ENCODE results near the gene PKMYT1. TPM values are rescaled to one million over a fixed set of nuclear protein-coding genes. Genes with fewer than 3 reads are reported as not detected.
A peak's percentile ranks its signal among the peaks of the same experiment; 100 is the strongest.

Gene PKMYT1
- total RNA-seq, 2 experiments from 2014 or later: 101 to 117 TPM

DNA sequence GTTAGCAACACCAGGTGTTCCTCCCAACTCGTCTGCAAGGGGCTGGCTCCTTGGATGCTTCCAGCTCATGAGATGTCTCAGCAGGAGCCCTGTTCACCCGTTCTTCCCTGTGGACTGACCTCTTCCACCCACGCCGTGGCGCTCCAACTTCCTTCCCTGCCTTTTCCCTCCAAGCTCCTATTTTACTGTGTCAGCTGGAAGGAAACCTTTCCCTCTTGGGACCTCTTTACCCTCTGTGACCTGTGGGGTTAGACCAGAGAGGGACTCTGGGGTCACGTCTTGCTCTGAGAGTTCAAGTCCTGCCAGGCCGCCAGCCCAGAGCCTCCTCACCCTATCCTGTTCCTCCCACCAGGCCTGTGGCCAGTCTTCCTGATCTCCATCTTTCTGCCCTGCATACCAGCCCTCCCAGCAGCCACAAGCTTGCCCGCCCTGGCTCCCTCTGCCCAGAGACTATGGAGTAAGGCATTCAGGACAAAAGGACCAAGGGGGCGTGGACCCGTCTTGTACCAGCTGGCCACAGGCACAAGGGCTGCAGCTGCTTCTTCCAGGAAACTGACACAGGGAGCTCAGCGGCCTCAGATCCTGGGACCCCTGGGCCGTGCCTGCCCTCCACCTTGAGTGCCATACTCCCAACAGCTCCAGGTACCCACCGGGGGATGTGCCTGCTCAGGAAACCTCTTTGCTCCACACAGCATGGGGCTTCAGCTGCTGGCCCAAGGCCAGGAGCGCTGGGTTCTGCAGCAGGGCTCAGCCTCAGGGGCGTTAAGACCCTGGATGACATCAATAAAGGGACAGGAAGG is 8.1 kb downstream of the PKMYT1 start:
- DNase-seq (no peak), ATAC-seq (no peak)
- ChIA-PET POLR2A (interaction anchor here (0.6 to 1.6 kb wide), 3 partner anchors 8 to 95 kb away, joined by 3 to 5 read pairs (median 3); partner anchors contain the start of gene PKMYT1), CTCF (interaction anchor here (0.8 to 1.6 kb wide), 3 partner anchors 10 to 178 kb away, joined by 3 to 7 read pairs (median 3); no protein-coding TSS in a partner anchor)
- peaks cover 10% of the 10 kb centered on the region for H3K27me3 Mint-ChIP-seq
- peaks cover 21% of the 10 kb centered on the region for H3K4me1 Mint-ChIP-seq
- no peak overlapping the region for H3K27ac Mint-ChIP-seq
- H3K36me3 Mint-ChIP-seq (ENCODE audit: low read depth): peaks cover 30% of the 10 kb centered on the region
- H3K4me3 Mint-ChIP-seq: no peak overlapping the region
- no peaks in the 10 kb centered on the region for H3K9me3 Mint-ChIP-seq (ENCODE audit: low read depth)
- intact Hi-C loops (cut with DNase I, micrococcal nuclease): loop anchor here in 1 of 2 experiments (5.0 kb wide), 1 partner anchor 50 kb away; the partner anchor contains the start of genes HCFC1R1, THOC6 and TNFRSF12A

DNA sequence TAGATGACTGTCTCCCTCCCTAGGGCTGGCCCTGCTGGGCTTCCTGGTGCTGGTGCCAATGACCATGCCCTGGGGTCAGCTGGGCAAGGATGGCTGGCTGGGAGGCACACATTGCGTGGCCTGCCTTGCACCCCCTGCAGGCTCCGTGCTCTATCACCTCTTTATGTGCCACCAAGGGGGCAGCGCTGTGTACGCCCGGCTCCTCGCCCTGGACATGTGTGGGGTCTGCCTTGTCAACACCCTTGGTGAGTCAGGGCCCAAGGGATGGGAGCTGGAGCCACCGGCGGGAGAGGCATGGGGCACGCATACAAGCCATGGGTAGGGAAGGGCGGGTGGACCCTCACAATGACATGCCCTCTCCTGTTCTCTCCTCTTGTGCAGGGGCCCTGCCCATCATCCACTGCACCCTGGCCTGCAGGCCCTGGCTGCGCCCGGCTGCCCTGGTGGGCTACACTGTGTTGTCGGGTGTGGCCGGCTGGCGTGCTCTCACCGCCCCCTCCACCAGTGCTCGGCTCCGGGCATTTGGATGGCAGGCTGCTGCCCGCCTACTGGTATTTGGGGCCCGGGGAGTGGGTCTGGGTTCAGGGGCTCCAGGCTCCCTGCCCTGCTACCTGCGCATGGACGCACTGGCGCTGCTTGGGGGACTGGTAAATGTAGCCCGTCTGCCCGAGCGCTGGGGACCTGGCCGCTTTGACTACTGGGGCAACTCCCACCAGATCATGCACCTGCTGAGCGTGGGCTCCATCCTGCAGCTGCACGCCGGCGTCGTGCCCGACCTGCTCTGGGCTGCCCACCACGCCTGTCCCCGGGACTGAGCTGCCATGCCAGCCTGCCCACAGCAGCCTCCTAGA is 8.9 kb downstream of the PKMYT1 start:
- Mint-ChIP-seq H3K27ac (no peak overlapping the region), H3K4me3 (peak overlapping the region; percentile 72), H3K4me1 (peaks cover 21% of the 10 kb centered on the region), H3K36me3 (ENCODE audit: low read depth) (peaks cover 25% of the 10 kb centered on the region), H3K27me3 (peaks cover 10% of the 10 kb centered on the region), H3K9me3 (ENCODE audit: low read depth) (no peaks in the 10 kb centered on the region)
- ChIA-PET POLR2A (interaction anchor here (1.6 kb wide), 1 partner anchor 9 kb away, joined by 5 read pairs; the partner anchor contains the start of gene PKMYT1), CTCF (interaction anchor here (0.9 kb wide), 1 partner anchor 36 kb away, joined by 3 read pairs; no protein-coding TSS in a partner anchor)
- DNase-seq (no peak), ATAC-seq (no peak)
- intact Hi-C loops (cut with DNase I, micrococcal nuclease): loop anchor here in 1 of 2 experiments (5.0 kb wide), 1 partner anchor 51 kb away; the partner anchor contains the start of genes HCFC1R1, THOC6 and TNFRSF12A

GRCh38 chr16:2970563-2970962 is 9.7 kb downstream of the PKMYT1 start:
- Mint-ChIP-seq H3K4me1 (peaks cover 24% of the 10 kb centered on the region), H3K4me3 (peak overlapping the region; percentile 72), H3K9me3 (ENCODE audit: low read depth) (no peaks in the 10 kb centered on the region), H3K27me3 (peaks cover 16% of the 10 kb centered on the region), H3K27ac (no peak overlapping the region), H3K36me3 (ENCODE audit: low read depth) (peaks cover 22% of the 10 kb centered on the region)
- DNase-seq (no peak), ATAC-seq (no peak)
- CTCF ChIA-PET: interaction anchor here (0.6 to 1.3 kb wide), 9 partner anchors 8 to 252 kb away, joined by 3 to 5 read pairs (median 3); partner anchors contain the start of genes FLYWCH1 and TNFRSF12A
- POLR2A ChIA-PET: interaction anchor here (0.6 to 1.6 kb wide), 2 partner anchors 10 to 14 kb away, joined by 3 to 5 read pairs; partner anchors contain the start of gene PKMYT1
- intact Hi-C loops (cut with DNase I, micrococcal nuclease): loop anchor here (1.0 to 5.0 kb wide), 3 partner anchors 10 to 249 kb away; partner anchors contain the start of genes HCFC1R1 (in 1 of the 2), PKMYT1 (in 1 of the 2), THOC6 (in 1 of the 2) and TNFRSF12A (in 1 of the 2)

- peak; percentile 78 for ATAC-seq
- Mint-ChIP-seq H3K9me3 (ENCODE audit: low read depth) (no peaks in the 10 kb centered on the region), H3K4me1 (peaks cover 28% of the 10 kb centered on the region), H3K27me3 (peaks cover 19% of the 10 kb centered on the region), H3K4me3 (peak overlapping the region; percentile 72), H3K36me3 (ENCODE audit: low read depth) (peaks cover 21% of the 10 kb centered on the region), H3K27ac (peak overlapping the region; percentile 25)
- ChIA-PET CTCF (interaction anchor here (0.6 to 1.3 kb wide), 11 partner anchors 8 to 251 kb away, joined by 3 to 5 read pairs (median 4); partner anchors contain the start of genes FLYWCH1, PKMYT1 and TNFRSF12A), POLR2A (interaction anchor here (0.6 to 0.9 kb wide), 2 partner anchors 8 to 14 kb away, joined by 3 read pairs; no protein-coding TSS in a partner anchor)
- DNase-seq: peak; percentile 95
- intact Hi-C loops (cut with DNase I, micrococcal nuclease): loop anchor here (1.0 to 5.0 kb wide), 12 partner anchors 10 to 298 kb away; partner anchors contain the start of genes PKMYT1 (in 2 of the 2), THOC6 (in 2 of the 2), TNFRSF12A (in 2 of the 2) and FLYWCH1 (in 1 of the 2)
Observed at GRCh38 chr16:2969545-2970521, 10.4 kb downstream of the PKMYT1 start.

GRCh38 chr16:2968738-2969544 is 11.3 kb downstream of the PKMYT1 start, which contains the start of gene PAQR4:
TSS of gene PAQR4 (plus strand) at chr16:2969348. CDS start at chr16:2969675, 327 bp downstream.
- peak; percentile 75 for ATAC-seq
- Mint-ChIP-seq H3K9me3 (ENCODE audit: low read depth) (no peaks in the 10 kb centered on the region), H3K4me1 (peaks cover 31% of the 10 kb centered on the region), H3K36me3 (ENCODE audit: low read depth) (peaks cover 16% of the 10 kb centered on the region), H3K27me3 (peaks cover 21% of the 10 kb centered on the region), H3K4me3 (peak within 1 kb of the TSS; percentile 72), H3K27ac (peak within 1 kb of the TSS; percentile 25)
- intact Hi-C loops (cut with DNase I, micrococcal nuclease): loop anchor here (1.0 to 5.0 kb wide), 10 partner anchors 11 to 297 kb away; partner anchors contain the start of genes FLYWCH1 (in 1 of the 2), FLYWCH2 (in 1 of the 2), PKMYT1 (in 1 of the 2) and THOC6 (in 1 of the 2)
- ChIA-PET POLR2A (interaction anchor here (0.9 kb wide), 1 partner anchor 9 kb away, joined by 3 read pairs; no protein-coding TSS in a partner anchor), CTCF (interaction anchor here (0.7 to 1.3 kb wide), 3 partner anchors 12 to 92 kb away, joined by 3 to 4 read pairs (median 4); partner anchors contain the start of gene PKMYT1)
- DNase-seq: peak; percentile 90

GRCh38 chr16:2968368-2968737 is 11.9 kb downstream of the PKMYT1 start:
- Mint-ChIP-seq H3K27me3 (peaks cover 23% of the 10 kb centered on the region), H3K9me3 (ENCODE audit: low read depth) (no peaks in the 10 kb centered on the region), H3K27ac (no peak overlapping the region), H3K36me3 (ENCODE audit: low read depth) (peaks cover 16% of the 10 kb centered on the region), H3K4me3 (peak overlapping the region; percentile 64), H3K4me1 (peaks cover 34% of the 10 kb centered on the region)
- POLR2A ChIA-PET: no interaction called here
- intact Hi-C loops (cut with DNase I, micrococcal nuclease): loop anchor here in 1 of 2 experiments (2.0 to 5.0 kb wide), 3 partner anchors 52 to 296 kb away; partner anchors contain the start of gene TNFRSF12A
- CTCF ChIA-PET: no interaction called here
- no peak for ATAC-seq
- no peak for DNase-seq

DNA sequence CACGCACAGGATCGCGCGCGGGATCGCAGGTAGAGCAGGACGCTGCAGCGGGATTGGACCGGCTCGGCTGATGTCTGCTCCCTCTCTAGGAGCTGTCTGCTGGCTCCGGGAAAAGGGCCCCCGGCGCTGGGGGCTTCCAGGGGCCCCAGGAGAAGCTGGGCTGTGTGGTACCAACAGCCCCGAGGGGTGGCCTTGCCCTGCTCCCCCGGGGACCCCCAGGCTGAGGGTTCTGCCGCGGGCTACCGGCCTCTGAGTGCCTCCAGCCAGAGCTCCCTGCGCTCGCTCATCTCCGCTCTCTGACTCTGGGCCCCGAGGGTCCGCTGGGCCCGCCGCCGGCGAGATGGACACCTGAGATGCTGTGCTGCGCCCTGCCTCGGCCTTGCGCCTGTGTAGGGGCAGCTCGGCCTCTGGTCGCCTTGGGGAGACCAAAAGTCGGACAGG is 12.5 kb downstream of the PKMYT1 start:
- DNase-seq (no peak), ATAC-seq (no peak)
- Mint-ChIP-seq H3K4me3 (peak overlapping the region; percentile 64), H3K36me3 (ENCODE audit: low read depth) (peaks cover 13% of the 10 kb centered on the region), H3K9me3 (ENCODE audit: low read depth) (no peaks in the 10 kb centered on the region), H3K27ac (no peak overlapping the region), H3K27me3 (peaks cover 25% of the 10 kb centered on the region), H3K4me1 (peaks cover 37% of the 10 kb centered on the region)
- intact Hi-C loops (cut with DNase I, micrococcal nuclease): loop anchor here in 1 of 2 experiments (2.0 to 5.0 kb wide), 3 partner anchors 53 to 295 kb away; partner anchors contain the start of gene TNFRSF12A
- ChIA-PET POLR2A (no interaction called here), CTCF (interaction anchor here (0.8 kb wide), 1 partner anchor 10 kb away, joined by 3 read pairs; no protein-coding TSS in a partner anchor)

DNA sequence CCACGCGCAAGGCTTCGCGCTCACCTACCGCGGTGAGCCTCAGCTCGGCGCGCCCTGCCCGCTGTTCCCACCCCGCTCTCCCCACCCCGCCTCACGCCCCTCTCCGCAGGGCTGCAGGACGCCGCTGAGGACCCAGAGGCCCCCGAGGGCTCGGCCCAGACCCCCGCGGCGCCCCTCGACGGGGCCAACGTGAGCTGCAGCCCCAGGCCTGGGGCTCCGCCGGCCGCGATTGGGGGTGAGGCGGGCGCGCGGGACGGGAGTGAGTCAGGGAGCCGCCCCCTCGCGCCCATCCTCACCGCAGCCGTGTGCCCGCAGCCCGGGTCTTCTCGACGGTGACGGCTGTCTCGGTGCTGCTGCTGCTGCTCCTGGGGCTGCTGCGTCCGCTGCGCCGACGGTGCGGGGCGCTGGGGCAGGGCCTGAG is 13.0 kb downstream of the PKMYT1 start:
- Mint-ChIP-seq H3K27me3 (peaks cover 25% of the 10 kb centered on the region), H3K36me3 (ENCODE audit: low read depth) (peaks cover 10% of the 10 kb centered on the region), H3K9me3 (ENCODE audit: low read depth) (no peaks in the 10 kb centered on the region), H3K27ac (no peak overlapping the region), H3K4me1 (peaks cover 37% of the 10 kb centered on the region), H3K4me3 (no peak overlapping the region)
- ChIA-PET CTCF (interaction anchor here (0.8 to 1.2 kb wide), 2 partner anchors 11 to 55 kb away, joined by 3 to 4 read pairs; partner anchors contain the start of gene FLYWCH1), POLR2A (interaction anchor here (0.9 kb wide), 1 partner anchor 162 kb away, joined by 3 read pairs; no protein-coding TSS in a partner anchor)
- peak; percentile 40 for DNase-seq
- intact Hi-C loops (cut with DNase I, micrococcal nuclease): loop anchor here in 1 of 2 experiments (5.0 kb wide), 1 partner anchor 295 kb away; no protein-coding TSS in a partner anchor
- no peak for ATAC-seq
